GM12878 (cell line): Measurements from ENCODE around the gene PCF11. TPM values are rescaled to one million over a fixed set of nuclear protein-coding genes. Genes with fewer than 3 reads are reported as not detected.
"Not testable (repeated sequence)": the region's sequence is repeated elsewhere in the genome, so short reads cannot be mapped to it uniquely, and the experiment has no call there.

Experiments
- ATAC-seq: fragments of 200-7000 bp; cut with Tn5 transposase; 3 replicates; pipeline ENCODE4 v1.9.1; 2020; ENCODE audit warnings: mild to moderate bottlenecking, moderate library complexity
- BruUV-seq: library from RNA; stranded (reverse); fragments of 400-500 nt; replicated peaks from 2 replicates; lab custom pipeline; 2021; lab: Mats Ljungman, UMichigan
- CTCF ChIA-PET: fragments of 300-600 bp; sonication (Branson Sonifier 250); formaldehyde crosslinking; extraction: SDS; loops from one replicate; lab custom pipeline; 2021; ENCODE audit warnings: inconsistent platforms; lab: Yijun Ruan, JAX
- POLR2A ChIA-PET: fragments of 350-600 bp; formaldehyde crosslinking; extraction: SDS; loops from one replicate; lab custom pipeline; 2021; ENCODE audit warnings: inconsistent platforms; lab: Charles Lee
- RAD21 ChIA-PET: fragments of 300-600 bp; sonication (Branson Sonifier 250); formaldehyde crosslinking; loops from one replicate; lab custom pipeline; 2023; ENCODE audit warnings: antibody characterized with exemption; ENCODE audit not compliant: unreplicated experiment; lab: Charles Lee
- SMC1A ChIA-PET: fragments of 300-600 bp; sonication (Branson Sonifier 250); formaldehyde crosslinking; loops from one replicate; lab custom pipeline; 2023; ENCODE audit not compliant: unreplicated experiment, uncharacterized antibody; lab: Charles Lee
- DNase-seq: peaks from one replicate; pipeline ENCODE4 v3.0.0-alpha.2; 2011; ENCODE audit warnings: low read depth, low spot score
- FAIRE-seq: peaks from 3 replicates; lab custom pipeline; 2011; peaks lifted over from hg19 to GRCh38; lab: Jason Lieb, UNC
- H2AFZ ChIP-seq: 2 replicates; pipeline ENCODE4 v1.6.0; 2011; ENCODE audit warnings: low read depth, low read length, control low read depth; ENCODE audit not compliant: control insufficient read depth
- H3K27ac ChIP-seq: 2 replicates; pipeline ENCODE4 v1.5.1; 2011; ENCODE audit warnings: control low read depth; ENCODE audit not compliant: control insufficient read depth, insufficient read depth
- H3K27me3 ChIP-seq, 2 experiments: replicated peaks in 1 of 2; 2 replicates each; pipeline versions ENCODE4 v1.6.0 to v1.6.1; 2011; ENCODE audit warnings: low read length in 1 of 2; ENCODE audit not compliant: control insufficient read depth in 2 of 2, insufficient read depth in 2 of 2
- H3K36me3 ChIP-seq, 2 experiments: 2 replicates each; pipeline ENCODE4 v1.5.1; 2011; ENCODE audit warnings: low read length in 1 of 2; ENCODE audit not compliant: control insufficient read depth in 2 of 2, insufficient read depth in 2 of 2
- H3K4me1 ChIP-seq: 2 replicates; pipeline ENCODE4 v1.6.1; 2011; ENCODE audit warnings: mild to moderate bottlenecking, low read length, moderate library complexity, mixed read lengths; ENCODE audit not compliant: control insufficient read depth, insufficient read depth
- H3K4me2 ChIP-seq: 2 replicates; pipeline ENCODE4 v1.6.0; 2011; ENCODE audit warnings: control low read depth; ENCODE audit not compliant: control insufficient read depth, insufficient read depth
- H3K4me3 ChIP-seq: fragments of 200-600 bp; sonication (generic); 2 replicates; pipeline ENCODE4 v1.5.1; 2016
- H3K79me2 ChIP-seq: 2 replicates; pipeline ENCODE4 v1.6.0; 2011; ENCODE audit warnings: low read length; ENCODE audit not compliant: control insufficient read depth, insufficient read depth
- H3K9ac ChIP-seq: 2 replicates; pipeline ENCODE4 v1.8.0; 2011; ENCODE audit warnings: low read length, control low read depth, mixed read lengths; ENCODE audit not compliant: control insufficient read depth, insufficient read depth
- H3K9me3 ChIP-seq: replicated peaks from 3 replicates; pipeline ENCODE4 v1.5.1; 2011; ENCODE audit warnings: mild to moderate bottlenecking, low read length; ENCODE audit not compliant: control insufficient read depth, insufficient read depth
- H4K20me1 ChIP-seq: 2 replicates; pipeline ENCODE4 v1.6.0; 2011; ENCODE audit not compliant: control insufficient read depth, insufficient read depth
- BHLHE40 ChIP-seq, 2 experiments: fragments of 450-650 bp in 1 of 2; IDR thresholded peaks; 2 replicates each; pipeline ENCODE4 v1.6.1; 2011 to 2017; ENCODE audit warnings: low read depth in 2 of 2, borderline replicate concordance in 1 of 2, improper control_type of control experiment in 1 of 2, low read length in 1 of 2, mild to moderate bottlenecking in 1 of 2
- CBX3 ChIP-seq: fragments of 200-600 bp; sonication (generic); IDR thresholded peaks from 2 replicates; pipeline ENCODE4 v1.6.1; 2016; ENCODE audit warnings: low read depth, borderline replicate concordance
- HDAC2 ChIP-seq: fragments of 200-600 bp; sonication (generic); IDR thresholded peaks from 2 replicates; pipeline ENCODE4 v1.6.1; 2017
- HDAC6 ChIP-seq: fragments of 200-600 bp; sonication (generic); IDR thresholded peaks from one replicate; pipeline ENCODE4 v1.8.0; 2017; ENCODE audit warnings: antibody characterized with exemption; ENCODE audit not compliant: unreplicated experiment
- MYC ChIP-seq: IDR thresholded peaks from 2 replicates; pipeline ENCODE4 v1.6.1; 2011; ENCODE audit warnings: mild to moderate bottlenecking, low read length, moderate library complexity, inconsistent platforms; ENCODE audit not compliant: insufficient read depth, insufficient replicate concordance, insufficient read length, severe bottlenecking
- POLR2AphosphoS5 ChIP-seq: IDR thresholded peaks from 2 replicates; pipeline ENCODE4 v1.6.1; 2011; ENCODE audit warnings: mild to moderate bottlenecking, low read length, inconsistent platforms
- WGBS: methylation state at CpG from one replicate; pipeline ENCODE4 v1.1.6; 2016; ENCODE audit warnings: low lambda C conversion rate; ENCODE audit not compliant: insufficient replicate concordance, insufficient coverage; ENCODE audit errors: missing lambda C conversion rate; 5-methylcytosine and 5-hydroxymethylcytosine counted together
- in situ Hi-C: fragments of 300-500 bp; cut with MboI; formaldehyde crosslinking; loops from 9 replicates; pipeline ENCODE4 v1.14.3; 2018; ENCODE audit warnings: mixed read lengths
- intact Hi-C: fragments of 100-400 bp; cut with micrococcal nuclease; formaldehyde crosslinking; loops from one replicate; pipeline ENCODE4 v1.14.2; 2022; ENCODE audit not compliant: unreplicated experiment
- polyA plus RNA-seq, 11 experiments: library from polyadenylated mRNA; depleted of rRNA in 4 of 11; unstranded in 6 of 11; stranded (reverse) in 5 of 11; fragments of >200 nt; fragmentation: Nextera tagmentation in 4 of 11; fragmentation: Illumina TruSeq in 1 of 11; extraction: Ambion mirVana in 4 of 11; extraction: Trizol in 1 of 11; gene quantifications; 1 replicate in 1 of 11; 2 replicates in 10 of 11; pipeline versions ENCODE4 v1.2.1 to v1.2.3, GENCODE V29; 2011 to 2016; ENCODE audit warnings: inconsistent platforms in 2 of 11, missing spikeins in 2 of 11, low read depth in 1 of 11
- total RNA-seq, 4 experiments: library from RNA; depleted of rRNA in 3 of 4; stranded (reverse); fragments of >200 nt in 3 of 4; fragmentation: Illumina TruSeq in 1 of 4; extraction: Trizol in 1 of 4; gene quantifications; 2 replicates each; pipeline versions ENCODE4 v1.2.1 to v1.2.3, GENCODE V29; 2013 to 2021

Gene PCF11
- total and polyA plus RNA-seq, 10 of the 15 experiments (the other 5 are each of a cell fraction or from before 2014, with no cell fraction given) = 9.2 to 90.4 (median 48.0) TPM

DNA sequence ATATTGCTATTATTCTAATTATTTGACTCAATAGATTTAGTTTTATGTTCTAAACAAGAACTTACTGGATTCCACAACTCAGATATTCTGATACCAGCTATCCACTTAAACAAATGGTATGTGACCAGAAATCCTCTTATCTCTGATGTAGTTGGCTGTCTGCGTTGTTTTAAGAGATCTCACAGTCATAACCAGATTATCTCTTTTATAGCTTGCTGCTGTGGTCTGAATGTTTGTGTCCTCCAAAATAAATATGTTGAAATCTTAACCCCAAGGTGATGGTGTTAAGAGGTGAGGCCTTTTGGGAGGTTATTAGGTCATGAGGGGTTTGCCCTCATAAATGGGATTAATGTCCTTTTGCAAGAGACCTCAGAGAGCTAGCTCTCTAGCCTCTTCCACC is 49.3 kb downstream of the PCF11 start:
- BruUV-seq = no TSS peak
- ChIA-PET RAD21 (no interaction called here), CTCF (interaction anchor here (0.7 kb wide), 1 partner anchor 11 kb away, joined by 3 read pairs; no protein-coding TSS in a partner anchor), POLR2A (no interaction called here), SMC1A (no interaction called here)
- ATAC-seq = no peak
- Histone ChIP-seq H3K4me3 (no peak overlapping the region), H3K36me3 (no peaks in the 10 kb centered on the region), H3K27ac (no peak overlapping the region), H3K79me2 (no peaks in the 10 kb centered on the region), H3K27me3 (no peaks in the 10 kb centered on the region), H3K9me3 (no peaks in the 10 kb centered on the region), H3K4me2 (no peak overlapping the region), H2AFZ (no peak overlapping the region), H3K4me1 (no peaks in the 10 kb centered on the region), H4K20me1 (no peaks in the 10 kb centered on the region), H3K9ac (no peak overlapping the region)
- WGBS = 100% methylated on average over 1 of the region's 1 CpG
- DNase-seq = no peak
- in situ Hi-C loops = no loop called here
- FAIRE-seq = no peak
- intact Hi-C loops = no loop called here
- TF ChIP-seq MYC = no peak
- no peak for TF ChIP-seq POLR2AphosphoS5
- no peak for TF ChIP-seq HDAC6
- no peak for TF ChIP-seq HDAC2
- no peak for TF ChIP-seq CBX3
- TF ChIP-seq BHLHE40 (IDR thresholded peaks at IDR 0.05; ENCODE audit: borderline replicate concordance in 1 of 2, low read depth in 2 of 2, low read length in 1 of 2) = no peak

DNA sequence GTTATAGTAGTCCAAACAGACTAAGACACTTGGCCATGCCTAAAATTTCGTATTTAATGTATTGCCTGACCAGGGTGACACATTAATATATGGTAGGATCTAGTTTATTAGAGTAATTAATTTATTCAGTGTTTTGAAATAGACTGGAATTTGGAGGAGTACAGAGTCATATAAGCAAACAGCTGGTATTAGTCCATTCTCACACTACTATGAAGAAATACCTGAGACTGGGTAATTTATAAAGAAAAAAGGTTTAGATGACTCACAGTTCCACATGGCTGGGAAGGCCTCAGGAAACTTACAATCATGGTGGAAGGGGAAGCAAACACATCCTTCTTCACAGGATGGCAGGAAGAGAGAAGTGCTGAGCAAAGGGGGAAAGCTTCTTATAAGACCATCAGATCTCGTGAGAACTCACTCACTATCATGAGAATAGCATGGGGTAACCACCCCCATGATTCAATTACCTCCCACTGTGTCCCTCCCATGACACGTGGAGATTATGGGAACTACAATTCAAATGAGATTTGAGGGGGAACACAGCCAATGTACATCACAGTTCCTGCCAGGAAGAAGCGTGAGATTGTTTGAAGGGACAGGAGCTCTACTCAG is 49.9 kb downstream of the PCF11 start:
- H3K36me3 ChIP-seq, intact Hi-C loops, DNase-seq, BruUV-seq, H3K9ac ChIP-seq, H2AFZ ChIP-seq, RAD21 ChIA-PET, H3K27ac ChIP-seq, H3K4me2 ChIP-seq, H4K20me1 ChIP-seq, H3K4me3 ChIP-seq, in situ Hi-C loops, CTCF ChIA-PET, FAIRE-seq, ATAC-seq, H3K9me3 ChIP-seq, POLR2A ChIA-PET, H3K79me2 ChIP-seq, H3K27me3 ChIP-seq, H3K4me1 ChIP-seq: not testable (repeated sequence)
- SMC1A ChIA-PET = interaction anchor here (0.7 kb wide), 1 partner anchor 668 kb away, joined by 3 read pairs; no protein-coding TSS in a partner anchor
- 50% methylated on average over 4 of the region's 4 CpGs for WGBS
